Retina (tissue), 1 donor: ENCODE measurements around the gene RMDN3.
A peak's percentile ranks its signal among the peaks of the same experiment; 100 is the strongest.

Experiments
- DNase-seq: peaks from one replicate; pipeline ENCODE4 v3.0.0-alpha.2; 2016

RMDN3 gene

GRCh38 chr15:40746916-40747418, 8.1 kb downstream of the RMDN3 start:
- DNase-seq = no peak

- DNase-seq = peak; percentile 17
Observed at GRCh38 chr15:40744815-40745152, 10.3 kb downstream of the RMDN3 start.

DNA sequence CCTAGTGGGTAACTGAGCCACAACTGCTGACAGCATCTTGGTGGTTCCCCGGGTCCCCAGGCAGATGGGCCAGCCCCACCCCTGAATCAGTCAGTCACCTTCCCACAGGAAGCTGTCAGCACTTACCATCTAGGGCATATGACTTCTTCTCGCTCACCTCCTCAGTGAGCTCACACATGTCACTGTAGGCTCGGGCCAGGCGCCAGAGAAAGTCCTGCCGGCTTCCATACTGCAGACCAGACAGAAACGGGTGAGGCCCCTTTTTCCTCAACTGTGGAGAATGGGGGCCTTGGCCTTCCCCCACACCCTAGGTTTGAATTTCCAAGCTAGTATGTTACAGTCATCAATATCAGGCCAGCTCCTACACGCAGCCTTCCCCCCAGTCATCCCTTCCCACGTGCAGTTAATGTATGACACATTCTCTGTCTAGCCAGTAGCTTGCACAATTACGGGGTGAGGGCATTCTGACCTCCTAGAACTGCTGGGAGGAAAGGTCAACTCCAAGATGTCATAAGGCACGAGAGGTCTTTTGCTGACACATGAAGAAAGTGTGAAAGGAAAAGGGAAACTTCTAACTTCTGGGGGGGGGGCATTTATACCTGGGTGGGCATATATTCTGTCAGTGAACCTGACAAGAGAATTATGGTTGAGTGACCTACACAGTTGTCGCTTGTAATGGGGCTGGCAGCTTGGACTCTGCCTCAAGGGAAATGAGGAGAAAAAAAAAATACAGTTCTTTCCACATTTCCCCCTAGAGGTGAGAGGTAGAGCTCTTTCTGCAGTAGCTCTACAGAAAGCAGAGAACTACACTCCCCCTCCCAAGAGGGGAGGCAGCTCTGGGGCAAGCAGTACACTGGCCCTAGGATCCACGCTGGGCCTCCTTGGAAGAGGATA, 10.9 kb downstream of the RMDN3 start:
- no peak for DNase-seq

GRCh38 chr15:40743485-40743901, 11.6 kb downstream of the RMDN3 start:
- no peak for DNase-seq

GRCh38 chr15:40739854-40740253, 15.2 kb downstream of the RMDN3 start:
- no peak for DNase-seq

DNA sequence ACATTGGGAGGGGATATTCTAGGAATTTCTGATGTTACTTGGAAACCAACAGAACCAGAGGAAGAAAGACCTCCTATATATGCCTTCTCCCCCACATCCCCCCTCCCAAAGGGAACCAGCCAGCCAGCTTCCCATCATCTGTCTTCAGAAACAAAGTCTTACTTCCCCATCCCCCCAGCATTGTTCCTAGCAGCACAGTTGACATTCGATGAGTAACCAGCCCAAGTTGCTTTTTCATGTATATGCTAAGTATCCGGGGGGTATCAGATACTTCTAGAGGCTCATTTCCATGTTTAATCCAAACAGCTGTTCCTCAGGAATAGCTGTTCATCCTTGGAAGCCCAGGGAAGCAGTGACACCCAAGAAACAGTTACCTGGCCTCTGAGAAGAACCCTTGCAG, 16.0 kb downstream of the RMDN3 start:
- DNase-seq = no peak

DNA sequence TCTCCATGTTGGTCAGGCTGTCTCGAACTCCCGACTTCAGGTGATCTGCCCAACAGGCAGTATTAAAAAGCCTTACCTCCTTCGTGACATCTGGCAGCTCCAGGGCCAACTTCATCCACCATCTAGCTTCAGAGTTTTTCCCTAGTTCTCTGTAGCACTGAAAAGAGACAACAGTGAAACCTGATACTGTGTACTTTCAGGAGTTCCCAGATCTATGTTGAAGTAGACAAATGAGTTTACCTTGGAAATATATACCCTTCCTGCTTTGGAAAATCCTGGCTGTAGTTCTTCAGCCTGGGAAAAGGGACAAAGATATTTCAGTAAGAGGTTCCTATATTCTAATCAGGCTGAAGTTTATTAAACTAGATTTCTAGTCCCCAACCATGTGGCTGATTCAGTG, 18.0 kb downstream of the RMDN3 start:
- no peak for DNase-seq

GRCh38 chr15:40736575-40736974, 18.5 kb downstream of the RMDN3 start:
- no peak for DNase-seq

GRCh38 chr15:40731034-40731433, 24.0 kb downstream of the RMDN3 start:
- DNase-seq = no peak

GRCh38 chr15:40723919-40724318, 31.1 kb downstream of the RMDN3 start:
- DNase-seq = no peak

DNA sequence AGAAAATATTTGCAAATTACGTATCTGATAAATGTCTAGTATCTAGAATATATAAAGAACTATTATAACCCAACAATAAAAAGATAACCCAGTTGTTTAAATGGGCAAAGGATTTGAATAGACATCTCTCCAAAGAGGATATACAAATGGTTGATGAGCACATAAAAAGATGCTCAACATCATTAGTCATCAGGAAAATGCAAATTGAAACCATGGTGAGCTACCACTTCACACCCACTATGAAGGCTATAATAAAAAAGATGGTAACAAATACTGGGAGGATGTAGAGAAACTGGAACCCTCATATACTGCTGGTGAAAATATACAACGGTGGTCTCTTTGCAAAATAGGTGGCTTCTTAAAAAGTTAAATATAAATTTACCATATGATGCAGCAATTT, 32.1 kb downstream of the RMDN3 start:
- DNase-seq = no peak

DNA sequence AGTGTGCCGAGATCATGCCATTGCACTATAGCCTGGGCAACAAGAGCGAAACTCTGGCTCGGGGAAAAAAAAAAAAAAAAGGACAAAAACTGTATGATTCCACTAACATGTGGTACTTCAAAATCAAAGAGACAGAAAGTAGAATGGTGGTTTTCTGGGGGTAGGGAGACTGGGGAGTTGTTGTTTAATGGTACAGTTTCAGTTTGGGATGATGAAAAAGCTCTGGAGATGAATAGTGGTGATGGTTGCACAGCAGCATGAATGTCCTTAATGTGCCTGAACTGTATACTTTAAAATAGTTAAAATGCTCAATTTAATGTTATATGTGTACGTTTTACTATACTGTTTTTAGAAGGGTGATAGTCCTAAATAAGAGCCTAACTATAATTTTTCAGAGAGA, 32.7 kb downstream of the RMDN3 start:
- no peak for DNase-seq

DNA sequence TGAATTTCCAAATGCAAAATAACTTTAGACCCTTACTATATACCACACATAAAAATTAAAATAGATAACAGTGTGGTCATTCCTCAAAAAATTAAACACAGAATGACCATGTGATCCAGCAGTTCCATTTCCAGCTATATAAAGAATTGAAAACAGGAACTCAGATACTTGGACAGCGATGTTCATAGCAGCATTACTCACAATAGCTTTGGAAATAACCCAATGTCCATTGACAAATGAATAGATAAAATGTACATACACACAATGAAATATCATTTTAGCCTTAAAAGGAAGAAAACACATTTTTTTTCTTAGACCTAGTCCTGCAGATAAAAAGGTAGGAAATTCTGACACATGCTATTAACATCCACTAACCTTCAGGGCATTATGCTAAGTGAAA, 33.4 kb downstream of the RMDN3 start:
- no peak for DNase-seq

DNA sequence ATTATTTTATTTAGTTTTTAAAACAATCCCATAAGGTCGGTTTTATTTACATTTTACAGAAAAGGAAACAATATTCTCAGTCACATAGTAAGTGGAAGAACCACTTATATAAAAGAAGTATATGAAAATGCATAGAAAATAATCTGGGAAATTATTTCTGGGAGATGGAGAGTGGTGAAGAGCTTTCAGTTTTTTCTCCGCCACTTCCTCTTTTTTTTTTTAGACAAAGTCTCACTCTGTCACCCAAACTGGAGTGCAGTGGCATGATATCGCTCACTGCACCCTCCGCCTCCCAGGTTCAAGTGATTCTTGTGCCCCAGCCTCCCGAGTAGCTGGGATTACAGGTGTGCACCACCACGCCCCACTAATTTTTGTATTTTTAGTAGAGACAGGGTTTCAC, 38.9 kb downstream of the RMDN3 start:
- no peak for DNase-seq

DNA sequence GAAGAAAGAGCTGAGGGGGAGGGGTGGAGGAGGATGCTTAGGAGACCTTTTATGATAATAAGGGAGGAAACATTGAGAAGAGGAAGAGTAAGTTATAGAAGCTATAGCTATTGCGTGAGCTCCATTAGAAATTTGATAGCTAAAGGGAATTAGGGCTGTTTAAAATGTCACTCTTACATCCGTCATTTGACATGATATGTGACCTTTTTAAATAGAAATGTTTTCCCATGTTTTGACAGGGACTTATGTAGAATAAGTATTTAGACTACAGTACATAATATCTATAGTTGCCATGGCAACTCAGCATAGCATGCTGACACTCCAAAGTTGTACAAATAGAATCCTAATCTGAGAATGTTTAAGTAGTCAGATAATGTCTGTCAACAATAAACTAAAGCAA, 40.9 kb downstream of the RMDN3 start:
- DNase-seq = no peak

- no peak for DNase-seq
Observed at GRCh38 chr15:40706121-40706520, 48.9 kb downstream of the RMDN3 start.

- DNase-seq = no peak
Observed at GRCh38 chr15:40702077-40702476, 53.0 kb downstream of the RMDN3 start.

DNA sequence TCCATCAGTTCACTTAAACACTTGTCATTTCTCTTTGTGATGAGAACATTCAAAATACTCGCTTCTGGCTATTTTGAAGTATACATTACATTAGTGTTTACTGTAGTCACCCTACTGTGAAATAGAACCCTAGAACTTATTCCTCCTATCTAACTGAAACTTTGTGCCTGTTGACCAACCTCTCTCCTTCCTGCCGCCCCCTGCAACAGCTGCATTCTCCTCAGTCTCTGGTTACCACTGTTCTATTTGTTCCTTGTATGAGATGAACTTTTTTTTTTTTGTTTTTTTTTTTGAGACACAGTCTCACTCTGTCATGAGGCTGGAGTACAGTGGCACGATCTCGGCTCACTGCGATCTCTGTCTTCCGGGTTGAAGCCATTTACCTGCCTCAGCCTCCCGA, 57.1 kb downstream of the RMDN3 start:
- no peak for DNase-seq

DNA sequence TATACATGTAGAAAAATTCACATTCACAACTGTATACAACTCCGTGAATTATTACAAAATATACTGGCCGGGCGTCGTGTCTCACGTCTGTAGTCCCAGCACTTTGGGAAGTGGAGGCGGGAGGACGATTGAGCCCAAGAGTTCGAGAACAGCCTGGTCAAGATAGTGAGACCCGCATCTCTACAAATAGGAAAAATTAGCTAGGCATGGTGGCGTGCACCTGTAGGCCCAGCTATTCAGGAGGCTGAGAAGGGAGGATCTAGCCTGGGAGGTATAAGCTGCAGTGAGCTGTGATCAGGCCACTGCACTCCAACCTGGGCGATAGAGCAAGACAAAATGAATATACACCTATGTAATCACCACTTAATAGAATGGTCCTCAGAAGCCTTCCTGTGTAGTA, 58.8 kb downstream of the RMDN3 start:
- no peak for DNase-seq

DNA sequence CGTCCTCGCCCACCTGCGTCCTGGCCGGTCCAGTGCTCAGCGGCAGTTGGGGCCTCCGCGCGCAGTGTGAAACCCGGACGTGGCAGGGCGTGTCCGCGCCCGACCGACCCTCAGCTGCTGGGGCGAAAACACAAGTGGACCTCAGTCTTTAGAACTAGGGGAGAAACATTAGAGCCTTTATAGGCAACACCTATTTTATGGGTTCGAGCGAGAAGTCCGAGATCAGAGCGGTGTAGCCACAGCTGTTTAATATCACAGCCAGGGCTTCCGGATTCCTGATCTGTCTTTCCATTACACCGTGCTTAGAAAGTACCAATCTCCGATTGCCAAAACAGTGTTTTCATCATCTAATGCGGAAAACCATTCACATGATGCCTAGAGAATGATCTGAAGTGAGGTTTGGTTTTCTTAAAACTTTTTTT, 59.6 kb downstream of the RMDN3 start:
- DNase-seq = no peak

- DNase-seq = peak; percentile 94
Observed at GRCh38 chr15:40694688-40695468, 60.2 kb downstream of the RMDN3 start, which contains the start of gene RAD51. RAD51 (plus strand) TSS chr15:40695174; CDS start chr15:40698759, 3,585 bp downstream.

GRCh38 chr15:40693904-40694687, 61.0 kb downstream of the RMDN3 start:
- DNase-seq = no peak

- DNase-seq = no peak
Observed at GRCh38 chr15:40691737-40692136, 63.3 kb downstream of the RMDN3 start.
